Measurements from ENCODE around the gene METTL27.

METTL27 gene

DNA sequence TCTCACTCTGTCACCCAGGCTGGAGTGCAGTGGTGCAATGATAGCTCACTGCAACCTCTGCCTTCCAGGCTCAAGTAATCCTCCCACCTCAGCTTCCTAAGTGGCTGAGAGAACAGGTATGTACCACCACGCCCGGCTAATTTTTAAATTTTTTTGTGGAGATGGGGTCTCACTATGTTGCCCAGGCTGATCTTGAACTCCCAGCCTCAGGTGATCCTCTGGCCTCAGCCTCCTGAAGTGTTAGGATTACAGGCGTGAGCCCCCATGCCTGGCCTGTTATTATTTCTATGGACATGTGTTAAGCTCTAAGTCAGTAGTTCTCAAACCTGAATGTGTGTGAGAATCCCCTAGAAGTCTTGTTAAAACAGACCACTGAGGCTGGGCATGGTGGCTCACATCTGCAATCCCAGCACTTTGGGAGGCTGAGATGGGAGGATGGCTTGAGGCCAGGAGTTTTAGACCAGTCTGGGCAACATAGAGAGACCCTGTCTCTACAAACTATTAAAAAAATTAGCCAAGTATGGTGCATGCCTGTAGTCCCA is 43.2 kb upstream of the METTL27 start:
- TF ChIP-seq, protein P1, sequence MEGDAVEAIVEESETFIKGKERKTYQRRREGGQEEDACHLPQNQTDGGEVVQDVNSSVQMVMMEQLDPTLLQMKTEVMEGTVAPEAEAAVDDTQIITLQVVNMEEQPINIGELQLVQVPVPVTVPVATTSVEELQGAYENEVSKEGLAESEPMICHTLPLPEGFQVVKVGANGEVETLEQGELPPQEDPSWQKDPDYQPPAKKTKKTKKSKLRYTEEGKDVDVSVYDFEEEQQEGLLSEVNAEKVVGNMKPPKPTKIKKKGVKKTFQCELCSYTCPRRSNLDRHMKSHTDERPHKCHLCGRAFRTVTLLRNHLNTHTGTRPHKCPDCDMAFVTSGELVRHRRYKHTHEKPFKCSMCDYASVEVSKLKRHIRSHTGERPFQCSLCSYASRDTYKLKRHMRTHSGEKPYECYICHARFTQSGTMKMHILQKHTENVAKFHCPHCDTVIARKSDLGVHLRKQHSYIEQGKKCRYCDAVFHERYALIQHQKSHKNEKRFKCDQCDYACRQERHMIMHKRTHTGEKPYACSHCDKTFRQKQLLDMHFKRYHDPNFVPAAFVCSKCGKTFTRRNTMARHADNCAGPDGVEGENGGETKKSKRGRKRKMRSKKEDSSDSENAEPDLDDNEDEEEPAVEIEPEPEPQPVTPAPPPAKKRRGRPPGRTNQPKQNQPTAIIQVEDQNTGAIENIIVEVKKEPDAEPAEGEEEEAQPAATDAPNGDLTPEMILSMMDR (IDR thresholded peaks at IDR 0.05), result no peak

- TF ChIP-seq, protein P1 (IDR thresholded peaks at IDR 0.05), result no peak
Observed at GRCh38 chr7:73882047-73882402, 39.7 kb upstream of the METTL27 start.

DNA sequence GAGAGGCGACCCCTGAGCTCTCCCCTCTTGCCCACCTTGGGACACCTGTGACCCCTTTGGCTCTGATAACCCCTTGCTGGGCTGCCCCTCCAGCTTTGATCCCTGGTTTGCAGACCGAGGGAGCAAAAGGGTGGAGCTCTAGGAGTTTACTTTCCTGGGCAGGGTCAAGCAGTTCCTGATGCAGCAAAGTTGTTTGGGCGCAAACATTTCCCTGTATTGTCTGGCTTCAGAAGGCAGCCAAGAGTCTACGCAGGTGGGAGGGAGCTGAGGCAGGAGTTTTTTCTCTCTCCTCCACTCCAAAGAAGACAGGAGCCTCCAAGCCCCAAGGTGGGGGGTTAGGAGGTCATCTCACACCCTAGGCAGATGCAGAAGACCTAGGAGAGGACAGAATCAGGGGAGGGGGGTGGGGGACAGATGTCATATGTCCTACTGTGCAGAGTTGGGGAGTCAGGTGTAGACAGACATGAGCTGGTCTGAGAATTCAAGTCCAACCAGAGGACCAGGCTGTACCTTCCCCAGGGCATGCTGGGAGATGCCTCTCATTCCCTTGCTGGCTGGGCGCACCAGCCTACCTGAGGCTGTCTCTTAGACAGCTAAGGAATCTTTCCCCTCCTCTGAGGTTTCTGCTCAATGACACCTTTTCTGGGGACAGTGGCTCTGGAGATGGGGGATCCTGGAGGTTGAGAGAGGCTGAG is 39.2 kb upstream of the METTL27 start:
- TF ChIP-seq, protein P1 (IDR thresholded peaks at IDR 0.05), result no peak

GRCh38 chr7:73880755-73881328 is 38.5 kb upstream of the METTL27 start:
- TF ChIP-seq, protein P1 (IDR thresholded peaks at IDR 0.05), result no peak

DNA sequence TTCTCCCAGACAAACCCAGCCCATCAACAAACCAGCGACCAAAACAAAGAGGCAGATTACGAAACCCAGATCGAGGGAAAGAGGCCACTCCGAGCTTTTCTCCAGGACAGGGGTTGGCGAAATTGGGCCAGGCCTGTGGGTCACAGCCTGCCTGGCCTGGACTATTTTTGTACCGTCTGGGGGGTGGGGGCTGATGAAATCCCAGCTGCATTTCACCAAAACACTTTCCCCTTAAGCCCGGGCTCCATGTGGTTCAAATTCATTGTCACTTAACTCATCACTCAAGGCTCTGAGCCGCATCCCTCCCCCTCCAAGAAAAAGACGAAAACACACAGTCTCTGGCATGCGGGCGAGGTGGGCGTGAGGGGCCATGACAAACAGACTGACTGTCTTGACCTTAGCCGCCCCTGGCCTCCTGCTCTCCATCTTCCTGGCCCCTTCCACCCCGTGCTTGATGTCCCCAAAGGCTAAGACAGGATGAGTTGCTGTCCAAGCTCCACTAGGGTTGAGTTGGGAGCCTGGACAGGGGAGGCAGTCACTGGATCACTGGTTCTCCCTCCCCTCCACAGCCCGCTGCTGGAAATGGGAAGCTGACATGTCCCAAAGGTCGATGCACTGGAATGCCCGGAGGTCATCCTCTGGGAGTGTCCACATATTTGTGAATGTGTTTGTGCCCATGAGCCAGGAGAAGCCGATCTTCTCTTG is 37.8 kb upstream of the METTL27 start:
- TF ChIP-seq, protein P1 (IDR thresholded peaks at IDR 0.05), result no peak

DNA sequence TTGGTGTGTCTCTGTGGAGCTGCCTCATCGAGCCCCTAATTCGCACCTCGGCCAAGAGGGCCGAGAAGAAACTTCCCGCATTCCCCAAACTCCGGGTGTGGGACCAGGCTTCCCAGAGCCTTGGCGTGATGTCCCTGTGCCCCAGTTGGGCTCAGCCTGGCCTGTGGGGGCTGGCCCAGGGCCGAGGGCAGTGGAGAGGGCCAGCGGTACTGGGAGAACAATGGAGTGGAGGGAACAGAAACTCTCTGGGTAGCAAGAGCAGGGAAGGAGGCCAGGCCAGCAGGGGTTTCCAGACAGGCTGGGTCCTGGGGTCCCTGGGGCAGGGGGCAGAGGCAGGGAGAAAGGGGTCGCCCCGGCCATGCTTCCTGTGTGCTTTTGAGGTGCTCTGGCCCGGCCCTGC is 34.7 kb upstream of the METTL27 start:
- TF ChIP-seq, protein P1 (IDR thresholded peaks at IDR 0.05), result no peak

- TF ChIP-seq, protein P1 (IDR thresholded peaks at IDR 0.05), result no peak
Observed at GRCh38 chr7:73876361-73876760, 34.0 kb upstream of the METTL27 start.
